Measurements from ENCODE around the gene HIF3A. TPM values are rescaled to one million over a fixed set of nuclear protein-coding genes. Genes with fewer than 3 reads are reported as not detected.

The HIF3A gene
- total RNA-seq, 1 donor from 2014 or later = 0.23 TPM

GRCh38 chr19:46361915-46362314 is 65.1 kb downstream of the HIF3A start:
- DNase-seq (ENCODE audit: low read depth) = no peak
- TF ChIP-seq, protein P1, sequence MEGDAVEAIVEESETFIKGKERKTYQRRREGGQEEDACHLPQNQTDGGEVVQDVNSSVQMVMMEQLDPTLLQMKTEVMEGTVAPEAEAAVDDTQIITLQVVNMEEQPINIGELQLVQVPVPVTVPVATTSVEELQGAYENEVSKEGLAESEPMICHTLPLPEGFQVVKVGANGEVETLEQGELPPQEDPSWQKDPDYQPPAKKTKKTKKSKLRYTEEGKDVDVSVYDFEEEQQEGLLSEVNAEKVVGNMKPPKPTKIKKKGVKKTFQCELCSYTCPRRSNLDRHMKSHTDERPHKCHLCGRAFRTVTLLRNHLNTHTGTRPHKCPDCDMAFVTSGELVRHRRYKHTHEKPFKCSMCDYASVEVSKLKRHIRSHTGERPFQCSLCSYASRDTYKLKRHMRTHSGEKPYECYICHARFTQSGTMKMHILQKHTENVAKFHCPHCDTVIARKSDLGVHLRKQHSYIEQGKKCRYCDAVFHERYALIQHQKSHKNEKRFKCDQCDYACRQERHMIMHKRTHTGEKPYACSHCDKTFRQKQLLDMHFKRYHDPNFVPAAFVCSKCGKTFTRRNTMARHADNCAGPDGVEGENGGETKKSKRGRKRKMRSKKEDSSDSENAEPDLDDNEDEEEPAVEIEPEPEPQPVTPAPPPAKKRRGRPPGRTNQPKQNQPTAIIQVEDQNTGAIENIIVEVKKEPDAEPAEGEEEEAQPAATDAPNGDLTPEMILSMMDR (conservative IDR thresholded peaks at IDR 0.05; ENCODE audit: low read depth, low read length) = no peak
- H3K4me3 ChIP-seq (ENCODE audit: low read depth, low read length) = no peak overlapping the region

- no peak for DNase-seq (ENCODE audit: low read depth)
- TF ChIP-seq, protein P1 (conservative IDR thresholded peaks at IDR 0.05; ENCODE audit: low read depth, low read length) = no peak
- no peak overlapping the region for H3K4me3 ChIP-seq (ENCODE audit: low read depth, low read length)
These were observed 67.5 kb downstream of the HIF3A start for GRCh38 chr19:46364359-46364758.

- H3K4me3 ChIP-seq (ENCODE audit: low read depth, low read length) = no peak overlapping the region
- TF ChIP-seq, protein P1 (conservative IDR thresholded peaks at IDR 0.05; ENCODE audit: low read depth, low read length) = no peak
- DNase-seq (ENCODE audit: low read depth) = no peak
These were observed 68.7 kb downstream of the HIF3A start for GRCh38 chr19:46365561-46365960.

GRCh38 chr19:46366620-46367292 is 69.9 kb downstream of the HIF3A start:
- H3K4me3 ChIP-seq (ENCODE audit: low read depth, low read length) = no peak overlapping the region
- no peak for DNase-seq (ENCODE audit: low read depth)
- TF ChIP-seq, protein P1 (conservative IDR thresholded peaks at IDR 0.05; ENCODE audit: low read depth, low read length) = no peak

DNA sequence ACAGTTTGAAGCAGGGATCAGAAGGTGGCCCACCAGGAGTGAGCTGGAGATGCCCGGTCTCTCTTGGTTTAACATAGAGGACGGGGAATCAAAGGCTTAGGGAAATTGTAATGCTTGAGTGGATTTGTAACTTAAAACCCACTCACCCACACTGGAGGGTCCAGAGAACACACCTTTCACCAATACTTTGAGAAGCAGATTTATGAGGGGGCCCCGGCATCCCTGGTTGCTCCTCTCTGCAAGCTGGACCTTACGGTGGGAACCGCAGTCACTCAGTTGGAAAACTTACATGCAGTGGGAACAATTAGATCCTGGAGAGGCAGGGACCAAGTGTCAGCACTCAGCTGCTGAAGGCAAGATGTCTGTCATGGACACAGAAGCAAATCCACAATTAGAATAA is 70.6 kb downstream of the HIF3A start:
- no peak overlapping the region for H3K4me3 ChIP-seq (ENCODE audit: low read depth, low read length)
- DNase-seq (ENCODE audit: low read depth) = no peak
- TF ChIP-seq, protein P1 (conservative IDR thresholded peaks at IDR 0.05; ENCODE audit: low read depth, low read length) = no peak

GRCh38 chr19:46368116-46368515 is 71.3 kb downstream of the HIF3A start:
- no peak overlapping the region for H3K4me3 ChIP-seq (ENCODE audit: low read depth, low read length)
- TF ChIP-seq, protein P1 (conservative IDR thresholded peaks at IDR 0.05; ENCODE audit: low read depth, low read length) = no peak
- DNase-seq (ENCODE audit: low read depth) = no peak

- H3K4me3 ChIP-seq (ENCODE audit: low read depth, low read length) = no peak overlapping the region
- TF ChIP-seq, protein P1 (conservative IDR thresholded peaks at IDR 0.05; ENCODE audit: low read depth, low read length) = no peak
- DNase-seq (ENCODE audit: low read depth) = no peak
These were observed 73.0 kb downstream of the HIF3A start for GRCh38 chr19:46369817-46370216.

Data from epithelial cell of proximal tubule (primary cell).